TTC549 (cell line): ENCODE results near the gene TGFB1I1.

ENCODE experiments used
- FAIRE-seq: peaks from 2 replicates; lab custom pipeline; 2012; peaks lifted over from hg19 to GRCh38; lab: Jason Lieb, UNC

TGFB1I1 gene

GRCh38 chr16:31452631-31453106 is 19.3 kb upstream of the TGFB1I1 start:
- FAIRE-seq = no peak

GRCh38 chr16:31453255-31454204 is 18.4 kb upstream of the TGFB1I1 start:
- no peak for FAIRE-seq

- FAIRE-seq = no peak
These were observed 16.2 kb upstream of the TGFB1I1 start for GRCh38 chr16:31455601-31456314.

GRCh38 chr16:31456988-31457360 is 15.0 kb upstream of the TGFB1I1 start:
- FAIRE-seq = no peak

DNA sequence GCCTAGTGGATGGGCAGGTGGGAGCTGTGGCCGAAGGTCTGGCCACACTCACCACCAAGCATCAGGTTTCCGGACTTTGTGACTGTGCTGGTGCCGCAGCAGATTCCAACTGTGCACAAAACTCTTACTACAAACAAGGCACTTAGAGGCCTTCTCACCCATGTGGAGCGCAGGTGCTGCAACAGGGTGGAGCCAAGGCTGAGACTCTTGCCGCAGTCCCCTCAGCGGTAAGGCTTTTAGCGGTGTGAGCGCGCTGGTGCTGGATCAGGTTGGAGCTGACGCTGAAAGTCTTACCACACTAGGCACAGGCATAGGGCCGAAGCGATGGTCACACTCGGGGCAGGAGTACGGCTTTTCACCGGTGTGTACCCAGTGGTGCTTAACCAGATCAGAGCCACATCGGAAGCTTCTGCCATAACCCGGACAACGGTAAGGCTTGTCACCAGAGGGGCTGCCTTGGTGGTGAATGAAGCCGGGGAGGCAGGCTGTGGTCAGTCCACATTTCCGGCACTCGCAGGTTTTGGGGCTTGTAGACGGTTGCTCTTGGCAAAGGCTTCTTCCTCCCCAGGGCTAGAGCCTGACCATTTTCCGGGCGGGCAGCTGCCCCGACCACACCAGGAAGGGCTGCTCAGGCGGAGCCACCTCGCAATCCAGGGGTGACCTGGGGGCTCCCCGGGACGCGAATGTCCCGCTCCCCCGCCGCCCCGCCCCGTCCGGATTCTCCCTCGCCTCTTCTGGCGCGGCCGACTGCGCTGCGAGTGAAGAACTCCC is 13.7 kb upstream of the TGFB1I1 start:
- no peak for FAIRE-seq

DNA sequence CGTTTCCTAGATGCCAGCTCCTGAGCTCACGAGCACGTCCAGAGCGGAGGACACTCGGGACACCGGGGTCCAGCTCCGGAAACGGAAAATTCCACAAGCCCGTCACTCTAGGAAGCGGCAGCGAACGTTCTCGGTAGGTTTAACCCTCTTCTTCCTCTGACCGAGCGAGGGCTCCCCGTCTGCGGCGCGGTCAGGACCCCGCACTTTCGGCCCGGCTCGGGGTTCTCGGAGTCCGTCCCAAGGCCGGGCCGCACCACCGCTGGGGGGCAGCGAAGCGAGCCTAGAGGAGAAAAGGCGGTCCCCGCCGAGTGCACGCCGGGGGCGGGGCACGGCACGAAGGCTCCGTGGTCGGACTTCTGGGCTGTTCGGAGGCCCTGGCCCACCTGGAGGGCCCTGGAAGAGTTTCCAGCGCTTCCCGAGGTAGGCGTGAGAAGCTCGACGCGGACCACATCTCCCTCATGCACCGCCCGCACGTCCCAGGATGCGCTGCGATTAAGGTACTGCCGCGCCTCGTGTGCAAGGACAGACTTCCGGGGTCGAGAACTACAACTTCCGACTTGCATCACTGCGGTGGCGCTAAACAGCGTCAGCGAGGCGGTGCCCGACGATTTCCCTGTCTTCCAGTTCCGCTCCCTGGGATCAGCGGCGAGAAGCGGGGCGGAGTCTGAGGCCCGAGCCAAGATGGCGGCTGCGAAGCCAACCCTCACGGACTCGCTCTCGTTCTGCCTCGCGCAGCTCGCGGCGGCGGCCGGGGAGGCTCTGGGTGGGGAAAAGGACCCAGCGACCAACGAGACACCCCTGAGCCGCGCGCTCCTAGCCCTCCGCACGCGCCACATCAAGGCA is 12.9 kb upstream of the TGFB1I1 start, which contains the start of gene ARMC5:
Gene ARMC5 (plus strand): TSS at position 658 of the 843 bp plus-strand sequence. CDS start 24 bp downstream, at position 682.
- FAIRE-seq = no peak

DNA sequence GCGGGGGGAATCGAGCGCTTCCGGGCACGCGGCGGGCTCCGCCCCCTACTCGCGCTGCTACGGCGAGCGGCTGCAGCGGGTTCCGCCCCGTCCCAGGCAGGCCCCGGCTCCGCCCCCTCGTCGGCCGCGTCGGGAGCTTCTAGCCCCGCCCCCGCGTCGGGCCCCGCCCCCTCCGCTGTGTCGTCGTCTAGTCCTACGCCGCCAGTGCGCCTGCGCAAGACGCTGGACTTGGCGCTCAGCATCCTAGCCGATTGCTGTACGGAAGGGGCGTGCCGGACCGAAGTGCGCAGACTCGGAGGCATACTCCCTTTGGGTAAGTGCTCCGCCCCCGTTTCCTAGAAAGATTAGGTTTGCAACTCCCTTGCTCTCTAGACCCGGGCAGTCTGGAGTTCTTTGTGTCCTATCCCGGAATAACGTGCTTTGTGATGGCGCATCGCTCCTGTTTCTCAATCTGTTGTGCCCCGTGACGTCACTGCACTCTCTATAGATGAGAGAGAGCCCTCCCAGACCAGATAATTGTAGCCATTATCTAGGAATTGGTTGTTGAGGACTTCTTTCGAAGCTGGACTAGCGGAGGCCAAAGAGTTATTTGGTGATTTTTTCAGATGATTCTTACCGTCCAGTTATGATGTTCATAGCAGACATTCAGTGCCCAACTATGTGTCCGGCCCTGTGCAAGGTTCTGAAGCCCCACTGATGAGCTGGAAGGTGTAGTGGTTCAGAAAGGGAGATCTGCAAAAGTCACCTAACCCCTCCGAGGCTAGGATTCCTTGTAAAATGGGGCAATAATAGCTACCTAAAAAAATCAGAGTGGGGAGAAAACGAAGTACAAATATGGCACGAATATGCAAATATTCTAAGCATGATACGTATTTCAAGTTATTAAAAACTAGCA is 12.0 kb upstream of the TGFB1I1 start:
- peak; percentile 26 for FAIRE-seq

GRCh38 chr16:31460582-31461002 is 11.4 kb upstream of the TGFB1I1 start:
- peak; percentile 43 for FAIRE-seq

- FAIRE-seq = no peak
These were observed 10.6 kb upstream of the TGFB1I1 start for GRCh38 chr16:31461201-31461920.

GRCh38 chr16:31461921-31462804 is 9.8 kb upstream of the TGFB1I1 start:
- no peak for FAIRE-seq

GRCh38 chr16:31464348-31464769 is 7.6 kb upstream of the TGFB1I1 start:
- no peak for FAIRE-seq

DNA sequence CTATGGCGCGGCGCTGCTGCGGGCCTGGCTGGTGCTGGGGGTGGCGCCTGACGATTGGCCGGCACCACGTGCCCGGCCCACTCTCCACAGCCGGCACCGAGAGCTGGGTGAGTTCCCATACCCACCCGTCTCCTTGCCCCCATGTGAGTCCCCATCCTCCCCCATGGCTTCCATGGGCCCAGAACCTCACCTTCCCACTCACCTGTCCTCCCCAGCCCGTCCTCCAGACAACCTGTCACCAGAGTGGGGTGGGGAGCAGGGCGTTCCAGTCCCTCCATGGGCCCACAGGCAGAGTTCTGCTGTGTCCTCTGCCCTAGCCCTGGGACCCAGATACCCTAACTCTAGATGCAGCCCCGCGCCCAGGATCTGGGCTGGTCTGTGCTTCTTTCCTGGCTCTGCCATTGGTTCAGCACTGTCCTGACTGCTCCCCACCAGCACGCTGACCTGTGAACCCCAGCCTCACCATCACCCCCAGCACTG is 7.1 kb upstream of the TGFB1I1 start:
- no peak for FAIRE-seq

DNA sequence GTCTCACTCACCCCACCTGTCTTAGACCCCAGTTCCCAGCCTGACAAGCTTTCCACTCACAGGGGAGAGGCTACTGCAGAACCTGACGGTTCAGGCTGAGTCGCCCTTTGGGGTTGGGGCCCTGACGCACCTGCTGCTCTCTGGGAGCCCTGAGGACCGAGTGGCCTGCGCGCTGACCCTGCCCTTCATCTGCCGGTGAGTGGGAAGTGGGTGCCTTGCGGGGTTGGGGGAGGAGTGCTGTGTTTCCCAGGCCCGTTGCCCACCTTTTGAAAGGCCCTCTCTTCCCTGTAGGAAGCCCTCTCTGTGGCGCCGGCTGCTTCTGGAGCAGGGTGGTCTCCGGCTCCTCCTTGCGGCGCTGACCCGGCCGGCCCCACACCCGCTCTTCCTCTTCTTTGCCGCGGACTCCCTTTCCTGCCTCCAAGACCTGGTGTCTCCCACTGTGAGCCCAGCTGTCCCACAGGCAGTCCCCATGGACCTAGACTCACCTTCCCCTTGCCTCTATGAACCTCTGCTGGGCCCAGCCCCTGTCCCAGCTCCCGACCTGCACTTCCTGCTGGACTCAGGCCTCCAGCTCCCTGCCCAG is 6.1 kb upstream of the TGFB1I1 start:
- FAIRE-seq = no peak

- no peak for FAIRE-seq
These were observed 5.5 kb upstream of the TGFB1I1 start for GRCh38 chr16:31466381-31466841.

DNA sequence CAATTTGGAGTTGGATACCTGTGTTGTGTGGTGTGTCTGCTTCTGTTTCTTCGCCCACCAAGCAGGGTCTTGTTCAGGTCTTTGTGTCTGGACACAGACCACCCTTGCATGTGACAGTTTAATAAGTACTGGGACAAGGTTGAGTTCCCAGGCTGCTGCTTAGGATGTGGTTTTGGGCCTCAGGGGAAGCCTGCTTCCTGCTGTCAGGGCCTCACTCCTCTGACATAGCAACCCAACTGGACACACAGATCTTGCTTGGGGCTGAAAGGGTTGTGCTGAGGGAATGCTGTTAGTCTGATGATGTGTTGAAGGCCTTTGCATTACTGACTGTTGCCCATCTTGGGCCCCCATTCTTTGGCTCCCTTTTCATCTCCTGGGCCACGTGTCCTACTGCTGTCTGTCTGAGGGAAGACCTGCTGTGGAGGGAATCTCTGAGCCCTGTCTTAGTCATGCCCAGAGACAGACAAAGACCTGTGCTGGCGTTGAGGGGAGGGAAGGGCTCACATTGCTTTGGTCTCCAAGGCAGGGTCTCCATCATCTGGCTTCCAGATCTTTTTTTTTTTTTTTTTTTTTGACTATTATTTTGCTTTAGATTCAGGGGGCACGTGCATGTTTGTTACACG is 4.7 kb upstream of the TGFB1I1 start:
- no peak for FAIRE-seq

DNA sequence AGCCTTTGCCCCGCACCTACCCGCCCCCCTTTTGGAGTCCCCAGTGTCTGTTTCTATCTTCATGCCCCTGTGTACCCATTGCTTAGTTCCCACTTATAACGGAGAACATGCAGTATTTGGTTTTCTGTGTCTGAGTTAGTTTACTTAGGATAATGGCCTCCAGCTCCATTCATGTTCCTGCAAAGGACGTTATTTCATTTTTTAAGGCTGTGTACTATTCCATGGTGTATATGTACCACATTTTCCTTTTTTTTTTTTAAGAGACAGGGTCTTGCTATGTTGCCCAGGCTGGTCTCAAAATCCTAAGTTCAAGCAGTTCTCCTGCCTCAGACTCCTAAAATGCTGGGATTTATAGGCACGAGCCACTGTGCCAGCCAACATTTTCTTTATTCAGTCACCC is 4.1 kb upstream of the TGFB1I1 start:
- FAIRE-seq = no peak

DNA sequence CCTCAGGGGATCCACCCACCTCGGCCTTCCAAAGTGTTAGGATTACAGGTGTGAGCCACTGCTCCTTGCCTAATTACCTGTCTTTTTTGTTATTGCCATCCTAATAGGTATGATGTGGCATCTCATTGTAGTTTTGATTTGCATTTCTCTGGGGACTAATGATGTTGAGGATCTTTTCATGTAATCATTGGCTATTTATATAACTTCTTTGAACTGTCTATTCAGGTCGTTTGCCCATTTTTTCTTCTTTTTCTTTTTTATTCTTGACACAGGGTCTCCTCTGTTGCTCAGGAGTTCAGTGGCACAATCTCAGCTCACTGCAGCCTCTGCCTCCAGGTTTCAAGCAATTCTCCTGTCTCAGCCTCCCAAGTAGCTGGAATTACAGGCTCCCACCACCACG is 1.3 kb upstream of the TGFB1I1 start:
- FAIRE-seq = no peak
